NCI-H524 treated with DMSO at 0.1 percent for 48 hours (cell line): ENCODE measurements around the gene BRD2.
A peak's percentile ranks its signal among the peaks of the same experiment; 100 is the strongest.

Experiments
- DNase-seq: peaks from one replicate; lab custom pipeline; 2025; lab: John Stamatoyannopoulos, UW

The BRD2 gene

GRCh38 chr6:32949113-32949512, 19.3 kb upstream of the BRD2 start:
- no peak for DNase-seq

GRCh38 chr6:32950010-32950409, 18.4 kb upstream of the BRD2 start:
- DNase-seq = no peak

- no peak for DNase-seq
These were observed 17.9 kb upstream of the BRD2 start for GRCh38 chr6:32950449-32950848.

GRCh38 chr6:32952817-32953739, 15.3 kb upstream of the BRD2 start, which contains the start of gene HLA-DMA:
Gene HLA-DMA, minus strand, starts transcription at chr6:32953097. Its CDS starts 61 bp downstream, at chr6:32953036.
- no peak for DNase-seq

GRCh38 chr6:32953775-32954174, 14.6 kb upstream of the BRD2 start:
- no peak for DNase-seq

- DNase-seq = no peak
These were observed 14.1 kb upstream of the BRD2 start for GRCh38 chr6:32954267-32954666.

- DNase-seq = no peak
These were observed 13.2 kb upstream of the BRD2 start for GRCh38 chr6:32954986-32955802.

GRCh38 chr6:32956176-32956575, 12.2 kb upstream of the BRD2 start:
- DNase-seq = no peak

GRCh38 chr6:32960563-32960962, 7.8 kb upstream of the BRD2 start:
- no peak for DNase-seq

- no peak for DNase-seq
These were observed 6.1 kb upstream of the BRD2 start for GRCh38 chr6:32962213-32962826.

GRCh38 chr6:32963866-32964265, 4.5 kb upstream of the BRD2 start:
- DNase-seq = no peak

GRCh38 chr6:32964776-32965175, 3.6 kb upstream of the BRD2 start:
- no peak for DNase-seq

- DNase-seq = peak; percentile 66
These were observed 973 bp upstream of the BRD2 start for GRCh38 chr6:32967151-32968091.

GRCh38 chr6:32968867-32969684, 682 bp downstream of the BRD2 start:
- no peak for DNase-seq

- DNase-seq = peak; percentile 40
These were observed 1.5 kb downstream of the BRD2 start for GRCh38 chr6:32969685-32970412.

- no peak for DNase-seq
These were observed 2.2 kb downstream of the BRD2 start for GRCh38 chr6:32970413-32971241.

GRCh38 chr6:32971242-32971580, 2.8 kb downstream of the BRD2 start:
- DNase-seq = no peak

- DNase-seq = peak; percentile 99
These were observed 3.4 kb downstream of the BRD2 start for GRCh38 chr6:32971581-32972352.
